Endothelial cell of umbilical vein (primary cell): ENCODE data around the gene PRR5L. TPM values are rescaled to one million over a fixed set of nuclear protein-coding genes. Genes with fewer than 3 reads are reported as not detected.

Experiments
- BruUV-seq: library from RNA; stranded (reverse); fragments of 400-500 nt; replicated peaks from 2 replicates; lab custom pipeline; 2021; lab: Mats Ljungman, UMichigan
- CTCF ChIA-PET: fragments of 300-600, 350-600 bp; sonication (Branson Sonifier 250); formaldehyde crosslinking; loops from one replicate; lab custom pipeline; 2021; ENCODE audit warnings: antibody characterized with exemption, inconsistent platforms; lab: Charles Lee
- POLR2A ChIA-PET: fragments of 300-600, 350-600 bp; sonication (Branson Sonifier 250); formaldehyde crosslinking; loops from one replicate; lab custom pipeline; 2021; ENCODE audit warnings: antibody characterized with exemption, inconsistent platforms; lab: Charles Lee
- DNase-seq: peaks from one replicate; pipeline ENCODE4 v3.0.0-alpha.2; 2011; ENCODE audit warnings: low read depth, low spot score
- FAIRE-seq: peaks from 2 replicates; lab custom pipeline; 2011; peaks lifted over from hg19 to GRCh38; lab: Jason Lieb, UNC
- H2AFZ ChIP-seq: 2 replicates; pipeline ENCODE4 v1.6.0; 2012; ENCODE audit warnings: low read depth, low read length, control low read depth, inconsistent platforms
- H3K27ac ChIP-seq: 2 replicates; pipeline ENCODE4 v1.5.1; 2011; ENCODE audit warnings: low read depth, mild to moderate bottlenecking, control low read depth, low read length, moderate library complexity; ENCODE audit not compliant: insufficient read depth
- H3K27me3 ChIP-seq, 2 experiments: 2 replicates each; pipeline versions ENCODE4 v1.6.0 to v1.6.1; 2011; ENCODE audit warnings: low read length in 2 of 2, mixed read lengths in 1 of 2; ENCODE audit not compliant: control insufficient read depth in 2 of 2, insufficient read depth in 2 of 2
- H3K36me3 ChIP-seq, 2 experiments: 2 replicates in 1 of 2; 3 replicates in 1 of 2; pipeline ENCODE4 v1.5.1; 2011; ENCODE audit warnings: low read length in 2 of 2, mild to moderate bottlenecking in 1 of 2, moderate library complexity in 1 of 2; ENCODE audit not compliant: control insufficient read depth in 2 of 2, insufficient read depth in 2 of 2; ENCODE audit errors: extremely low read depth in 1 of 2
- H3K4me1 ChIP-seq: 3 replicates; pipeline ENCODE4 v1.5.1; 2011; ENCODE audit warnings: mild to moderate bottlenecking, low read length; ENCODE audit not compliant: control insufficient read depth, insufficient read depth; ENCODE audit errors: extremely low read depth
- H3K4me2 ChIP-seq: 2 replicates; pipeline ENCODE4 v1.6.1; 2011; ENCODE audit warnings: low read length, control low read depth, mixed read lengths; ENCODE audit not compliant: insufficient read depth
- H3K4me3 ChIP-seq, 3 experiments: fragments of 200-600 bp in 1 of 3; sonication (generic), shearing (Covaris generic) in 1 of 3; replicated peaks in 1 of 3; 2 replicates each; pipeline ENCODE4 v1.5.1; 2011 to 2016; ENCODE audit warnings: control low read depth in 3 of 3, low read length in 3 of 3, mild to moderate bottlenecking in 2 of 3, inconsistent platforms in 1 of 3, low read depth in 1 of 3, moderate library complexity in 1 of 3; ENCODE audit not compliant: insufficient read depth in 1 of 3
- H3K79me2 ChIP-seq: 2 replicates; pipeline ENCODE4 v1.6.0; 2012; ENCODE audit warnings: low read length, inconsistent platforms; ENCODE audit not compliant: control insufficient read depth, insufficient read depth
- H3K9ac ChIP-seq: replicated peaks from 2 replicates; pipeline ENCODE3; 2011; ENCODE audit warnings: low read length, control low read depth; ENCODE audit not compliant: insufficient read depth; ENCODE audit errors: extremely low read depth
- H3K9me1 ChIP-seq: replicated peaks from 3 replicates; pipeline ENCODE4 v1.6.0; 2011; ENCODE audit warnings: mild to moderate bottlenecking, low read length; ENCODE audit not compliant: control insufficient read depth, insufficient read depth; ENCODE audit errors: extremely low read depth
- H3K9me3 ChIP-seq: replicated peaks from 2 replicates; pipeline ENCODE4 v1.5.1; 2012; ENCODE audit warnings: low read length, inconsistent platforms; ENCODE audit not compliant: control insufficient read depth, insufficient read depth
- H4K20me1 ChIP-seq: replicated peaks from 2 replicates; pipeline ENCODE3; 2011; ENCODE audit warnings: mild to moderate bottlenecking, low read length; ENCODE audit not compliant: control insufficient read depth, insufficient read depth; ENCODE audit errors: extremely low read depth
- CTCF ChIP-seq, 2 donors: IDR thresholded peaks; 1 replicate in 1 of 2; 2 replicates in 1 of 2; pipeline ENCODE4 v1.5.1; 2011; ENCODE audit warnings: low read length in 2 of 2, mild to moderate bottlenecking in 2 of 2, moderate library complexity in 2 of 2, control low read depth in 1 of 2, inconsistent platforms in 1 of 2, low read depth in 1 of 2; ENCODE audit not compliant: insufficient read depth in 1 of 2; ENCODE audit errors: extremely low read depth in 1 of 2
- EZH2 ChIP-seq: IDR thresholded peaks from 2 replicates; pipeline ENCODE4 v1.6.1; 2012; ENCODE audit warnings: borderline replicate concordance, low read depth, mild to moderate bottlenecking, moderate library complexity, low read length, inconsistent platforms; ENCODE audit not compliant: severe bottlenecking
- FOS ChIP-seq: IDR thresholded peaks from 2 replicates; pipeline ENCODE4 v1.6.1; 2011; ENCODE audit warnings: mild to moderate bottlenecking, low read length, moderate library complexity, borderline replicate concordance; ENCODE audit not compliant: insufficient read depth
- GATA2 ChIP-seq: IDR thresholded peaks from 2 replicates; pipeline ENCODE4 v1.7.0; 2011; ENCODE audit warnings: low read depth, mild to moderate bottlenecking, moderate library complexity, mixed read lengths, low read length; ENCODE audit not compliant: insufficient read length, insufficient read depth
- JUN ChIP-seq: IDR thresholded peaks from 2 replicates; pipeline ENCODE4 v1.6.1; 2011; ENCODE audit warnings: borderline replicate concordance, low read depth; ENCODE audit not compliant: insufficient read length, insufficient read depth
- MAX ChIP-seq: IDR thresholded peaks from 2 replicates; pipeline ENCODE4 v1.6.1; 2011; ENCODE audit not compliant: insufficient read depth, insufficient read length
- MYC ChIP-seq: IDR thresholded peaks from one replicate; pipeline ENCODE4 v1.6.1; 2011; ENCODE audit warnings: mild to moderate bottlenecking, low read depth, low read length
- POLR2A ChIP-seq: IDR thresholded peaks from 2 replicates; pipeline ENCODE4 v1.6.1; 2012; ENCODE audit warnings: low read depth, mild to moderate bottlenecking, control low read depth, low read length
- POLR2AphosphoS5 ChIP-seq: IDR thresholded peaks from 2 replicates; pipeline ENCODE4 v1.6.1; 2012; ENCODE audit warnings: low read depth, mild to moderate bottlenecking, control low read depth, low read length, moderate library complexity; ENCODE audit not compliant: insufficient read depth
- dilution Hi-C: fragments of 300-500 bp; cut with MboI; formaldehyde crosslinking; loops from one replicate; pipeline ENCODE4 v1.15.0; 2019; ENCODE audit warnings: low sequenced_read_pairs; ENCODE audit not compliant: extremely low pct_ligation_motif_present
- intact Hi-C: fragments of 100-400 bp; cut with micrococcal nuclease; formaldehyde crosslinking; loops from one replicate; pipeline ENCODE4 v1.10.0; 2022
- polyA plus RNA-seq, 4 experiments: library from polyadenylated mRNA; depleted of rRNA in 3 of 4; stranded (reverse) in 3 of 4; unstranded in 1 of 4; fragments of >200 nt; gene quantifications; 2 replicates each; pipeline versions ENCODE4 v1.2.1 to v1.2.3, GENCODE V29; 2011 to 2012; ENCODE audit warnings: missing spikeins in 1 of 4
- total RNA-seq: library from RNA; stranded (reverse); gene quantifications from 2 replicates; pipeline ENCODE4 v1.2.3, GENCODE V29; 2021

The PRR5L gene
- total and polyA plus RNA-seq, 2 donors (not counting 3 experiments of a cell fraction or from before 2014, with no cell fraction given), result 2.5 to 6.1 TPM

GRCh38 chr11:36460220-36460619, 164.1 kb downstream of the PRR5L start:
- intact Hi-C loops (no loop called here), dilution Hi-C loops (no loop called here)
- Histone ChIP-seq H3K9me3 (no peaks in the 10 kb centered on the region), H3K4me1 (no peaks in the 10 kb centered on the region), H3K27me3 (no peaks in the 10 kb centered on the region), H4K20me1 (no peaks in the 10 kb centered on the region), H3K79me2 (no peaks in the 10 kb centered on the region), H2AFZ (no peak overlapping the region), H3K4me2 (no peak overlapping the region), H3K27ac (no peak overlapping the region), H3K9me1 (no peaks in the 10 kb centered on the region), H3K9ac (no peak overlapping the region), H3K4me3 (no peak overlapping the region), H3K36me3 (no peaks in the 10 kb centered on the region)
- CTCF ChIA-PET, result interaction anchor here (1.7 to 2.5 kb wide), 2 partner anchors 18 to 33 kb away, joined by 7 read pairs; no protein-coding TSS in a partner anchor
- no peak for TF ChIP-seq JUN
- no peak for TF ChIP-seq FOS
- no peak for TF ChIP-seq MAX
- TF ChIP-seq CTCF (IDR thresholded peaks at IDR 0.05; ENCODE audit: extremely low read depth in 1 of 2, insufficient read depth in 1 of 2, low read depth in 1 of 2, low read length in 2 of 2), result no peak
- no peak for TF ChIP-seq MYC
- no peak for TF ChIP-seq POLR2A
- TF ChIP-seq EZH2, result no peak
- TF ChIP-seq GATA2, result no peak
- TF ChIP-seq POLR2AphosphoS5, result no peak
- POLR2A ChIA-PET, result no interaction called here
- no TSS peak for BruUV-seq
- DNase-seq, result no peak
- no peak for FAIRE-seq
